Fibroblast of the aortic adventitia (primary cell): ENCODE data around the gene PARD6B. TPM values are rescaled to one million over a fixed set of nuclear protein-coding genes. Genes with fewer than 3 reads are reported as not detected.
"Not testable (repeated sequence)": the region's sequence is repeated elsewhere in the genome, so short reads cannot be mapped to it uniquely, and the experiment has no call there.

ENCODE experiments used
- DNase-seq: peaks from one replicate; pipeline ENCODE4 v3.0.0-alpha.2; 2010; ENCODE audit warnings: low read depth
- H3K4me3 ChIP-seq: 2 replicates; pipeline ENCODE4 v1.5.1; 2011; ENCODE audit warnings: low read depth, mild to moderate bottlenecking, control low read depth, low read length, moderate library complexity
- total RNA-seq: library from RNA; depleted of rRNA; stranded (reverse); fragments of >200 nt; gene quantifications from 2 replicates; pipeline ENCODE4 v1.2.3, GENCODE V29; 2012; ENCODE audit warnings: low replicate concordance
- TF ChIP-seq, protein P1 (sequence below): IDR thresholded peaks from 2 replicates; pipeline ENCODE4 v1.5.1; 2011; ENCODE audit warnings: mild to moderate bottlenecking, low read length, control low read depth, inconsistent platforms; ENCODE audit not compliant: insufficient read depth

Gene PARD6B
- total RNA-seq, 1 donor = 1.5 TPM

DNA sequence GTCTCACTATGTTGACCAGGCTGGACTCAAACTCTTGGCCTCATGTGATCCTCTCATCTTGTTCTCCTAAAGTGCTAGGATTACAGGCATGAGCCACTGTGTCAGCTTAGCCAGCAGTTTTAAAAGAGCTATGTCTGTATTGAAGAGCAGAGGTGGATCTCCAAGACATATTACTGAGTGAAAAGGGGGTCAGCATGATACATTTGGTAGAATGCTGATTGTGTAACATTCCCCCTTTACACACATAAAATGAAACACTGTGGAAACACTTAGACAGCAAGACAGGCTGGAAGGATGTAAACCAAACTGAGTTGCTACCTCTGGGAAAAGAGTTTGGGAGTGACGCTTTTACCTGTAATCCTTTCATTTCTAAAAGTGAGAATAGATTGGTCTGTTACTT lies 38.4 kb upstream of the PARD6B start:
- H3K4me3 ChIP-seq = no peak overlapping the region
- DNase-seq = no peak
- TF ChIP-seq, protein P1, sequence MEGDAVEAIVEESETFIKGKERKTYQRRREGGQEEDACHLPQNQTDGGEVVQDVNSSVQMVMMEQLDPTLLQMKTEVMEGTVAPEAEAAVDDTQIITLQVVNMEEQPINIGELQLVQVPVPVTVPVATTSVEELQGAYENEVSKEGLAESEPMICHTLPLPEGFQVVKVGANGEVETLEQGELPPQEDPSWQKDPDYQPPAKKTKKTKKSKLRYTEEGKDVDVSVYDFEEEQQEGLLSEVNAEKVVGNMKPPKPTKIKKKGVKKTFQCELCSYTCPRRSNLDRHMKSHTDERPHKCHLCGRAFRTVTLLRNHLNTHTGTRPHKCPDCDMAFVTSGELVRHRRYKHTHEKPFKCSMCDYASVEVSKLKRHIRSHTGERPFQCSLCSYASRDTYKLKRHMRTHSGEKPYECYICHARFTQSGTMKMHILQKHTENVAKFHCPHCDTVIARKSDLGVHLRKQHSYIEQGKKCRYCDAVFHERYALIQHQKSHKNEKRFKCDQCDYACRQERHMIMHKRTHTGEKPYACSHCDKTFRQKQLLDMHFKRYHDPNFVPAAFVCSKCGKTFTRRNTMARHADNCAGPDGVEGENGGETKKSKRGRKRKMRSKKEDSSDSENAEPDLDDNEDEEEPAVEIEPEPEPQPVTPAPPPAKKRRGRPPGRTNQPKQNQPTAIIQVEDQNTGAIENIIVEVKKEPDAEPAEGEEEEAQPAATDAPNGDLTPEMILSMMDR = no peak

GRCh38 chr20:50694379-50695134 lies 36.8 kb upstream of the PARD6B start:
- TF ChIP-seq, protein P1 = no peak
- no peak for DNase-seq
- H3K4me3 ChIP-seq = no peak overlapping the region

- DNase-seq = peak; percentile 74
- no peak overlapping the region for H3K4me3 ChIP-seq
- TF ChIP-seq, protein P1 = no peak
Measured at GRCh38 chr20:50695135-50695872, 36.1 kb upstream of the PARD6B start.

GRCh38 chr20:50698255-50698654 lies 33.1 kb upstream of the PARD6B start:
- not testable (repeated sequence) for DNase-seq

GRCh38 chr20:50699688-50700087 lies 31.7 kb upstream of the PARD6B start:
- no peak overlapping the region for H3K4me3 ChIP-seq
- DNase-seq = no peak
- TF ChIP-seq, protein P1 = no peak

More at GRCh38 chr20:50698255-50698654, 33.1 kb upstream of the PARD6B start:
- H3K4me3 ChIP-seq = not testable (repeated sequence)

DNA sequence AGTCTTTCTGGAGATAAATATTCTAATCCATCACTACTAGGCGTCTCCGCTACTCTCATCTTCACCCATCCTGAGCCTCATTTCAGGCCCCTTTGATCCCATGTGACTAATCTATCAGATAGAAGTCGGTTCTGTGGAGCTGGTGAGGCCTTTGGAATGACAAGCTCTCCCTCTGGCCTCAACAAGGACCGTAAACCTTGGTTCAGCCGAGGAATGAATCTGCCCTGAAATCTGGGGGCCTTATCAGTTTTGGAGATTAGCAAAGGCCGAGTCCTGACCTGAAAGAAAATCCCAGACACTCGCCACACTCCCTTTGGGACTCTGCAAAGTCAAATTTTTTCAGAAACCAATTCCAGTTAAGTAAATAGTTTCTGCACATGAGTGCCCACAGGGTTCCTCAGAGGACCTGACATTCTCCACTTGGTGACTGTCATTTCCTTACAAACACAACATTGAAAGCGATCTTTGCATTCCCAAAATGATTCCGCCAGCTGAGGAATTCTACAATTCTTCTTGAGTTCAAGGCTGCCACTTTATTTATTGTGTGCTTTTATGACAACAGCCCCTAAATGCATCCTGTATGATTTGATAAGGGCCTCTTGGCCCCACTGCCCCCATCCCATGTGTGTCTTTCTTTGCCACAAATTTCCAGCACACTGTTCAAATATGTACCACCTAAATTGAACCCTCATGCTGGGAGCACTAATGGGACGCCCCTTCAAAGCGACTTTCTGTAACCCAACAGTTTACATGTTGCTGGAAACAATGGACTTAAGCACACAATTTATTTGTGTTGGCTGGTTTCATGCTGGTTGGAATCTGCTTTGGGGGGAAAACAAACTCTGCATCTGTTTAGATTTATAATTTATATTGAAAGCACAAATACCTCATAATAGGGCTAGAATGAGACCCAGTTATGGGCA lies 30.1 kb upstream of the PARD6B start:
- TF ChIP-seq, protein P1 = no peak
- no peak overlapping the region for H3K4me3 ChIP-seq
- DNase-seq = no peak

DNA sequence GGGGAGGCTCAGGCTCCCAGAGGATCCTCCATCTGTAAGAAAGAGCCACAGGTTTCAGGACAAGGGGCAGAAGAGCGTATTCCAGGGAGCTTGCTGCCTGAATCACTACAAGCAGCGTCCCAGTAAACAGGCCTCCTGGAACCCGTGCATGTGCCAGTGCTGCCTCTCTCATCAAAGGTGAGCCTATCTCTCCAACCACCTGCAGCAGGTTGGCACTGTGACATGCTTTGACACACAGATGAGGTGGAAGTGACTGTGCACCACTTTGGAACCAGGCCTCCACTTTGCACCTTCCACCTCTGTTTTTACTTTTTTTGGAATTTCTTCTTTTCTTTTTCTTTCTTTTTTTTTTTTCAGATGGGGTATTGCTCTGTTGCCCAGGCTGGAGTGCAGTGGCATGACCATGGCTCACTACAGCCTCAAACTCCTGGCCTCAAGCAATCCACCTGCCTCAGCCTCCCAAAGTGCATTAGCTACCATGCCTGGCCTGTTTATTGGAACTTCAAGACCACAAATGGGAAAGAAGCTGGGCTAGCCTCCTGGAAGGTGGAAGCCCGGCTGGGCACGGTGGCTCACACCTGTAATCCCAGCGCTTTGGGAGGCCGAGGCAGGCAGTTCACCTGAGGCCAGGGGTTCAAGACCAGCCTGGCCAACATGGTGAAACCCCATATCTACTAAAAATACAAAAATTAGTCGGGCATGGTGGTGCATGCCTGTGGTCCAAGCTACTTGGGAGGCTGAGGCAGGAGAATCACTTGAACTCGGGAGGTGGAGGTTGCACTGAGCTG lies 27.5 kb upstream of the PARD6B start:
- H3K4me3 ChIP-seq, DNase-seq: not testable (repeated sequence)
